Colonic mucosa (tissue), 4 donors: ENCODE data around the gene ATXN7. TPM values are rescaled to one million over a fixed set of nuclear protein-coding genes. Genes with fewer than 3 reads are reported as not detected.

Source experiments
- DNase-seq: peaks from one replicate; pipeline ENCODE4 v3.0.0-alpha.2; 2020
- H3K27ac ChIP-seq: fragments of 200-600 bp; one replicate; pipeline ENCODE4 v1.8.0; 2021
- H3K27me3 ChIP-seq: fragments of 200-600 bp; one replicate; pipeline ENCODE4 v1.8.0; 2021
- H3K36me3 ChIP-seq: fragments of 200-600 bp; one replicate; pipeline ENCODE4 v1.8.0; 2021
- H3K4me1 ChIP-seq: fragments of 200-600 bp; one replicate; pipeline ENCODE4 v1.8.0; 2021; ENCODE audit warnings: mild to moderate bottlenecking
- H3K4me3 ChIP-seq: fragments of 200-600 bp; one replicate; pipeline ENCODE4 v1.8.0; 2021
- H3K9ac ChIP-seq, 2 donors: one replicate each; pipeline ENCODE4 v1.7.0; 2013; ENCODE audit warnings: control low read depth in 2 of 2, low read depth in 2 of 2, low read length in 2 of 2
- H3K9me3 ChIP-seq: fragments of 200-600 bp; one replicate; pipeline ENCODE4 v1.8.0; 2021
- CTCF ChIP-seq: fragments of 200-600 bp; IDR thresholded peaks from one replicate; pipeline ENCODE4 v1.8.0; 2022; ENCODE audit warnings: antibody characterized with exemption, mild to moderate bottlenecking
- intact Hi-C: fragments of 100-400 bp; cut with DNase I; formaldehyde crosslinking; loops from one replicate; pipeline ENCODE4 v1.14.1; 2022
- total RNA-seq, 2 donors: library from RNA; stranded (reverse); fragmentation: NEBNext Ultra II Directional in 1 of 2; extraction: Animal tissue kit (Norgen Biotek cat#: 25700) in 1 of 2; gene quantifications; one replicate each; pipeline ENCODE4 v1.2.1, GENCODE V29; 2021
- donor health status: healthy.
- donor health status: DM: no; HTN: no; CAD: no.
- donor health status: DM: no; HTN: no; CAD: no.

Gene ATXN7
- total RNA-seq, 2 donors from 2014 or later = 22.9 to 31.6 TPM

GRCh38 chr3:63990204-63990603, 126.5 kb downstream of the ATXN7 start:
- Histone ChIP-seq H3K27me3 (no peaks in the 10 kb centered on the region), H3K9me3 (no peaks in the 10 kb centered on the region), H3K4me3 (no peak overlapping the region), H3K4me1 (no peaks in the 10 kb centered on the region), H3K27ac (no peak overlapping the region), H3K36me3 (peaks cover 16% of the 10 kb centered on the region), H3K9ac (no peak overlapping the region)
- no peak for DNase-seq
- no peak for TF ChIP-seq CTCF
- intact Hi-C loops = no loop called here

GRCh38 chr3:63990733-63991132, 127.1 kb downstream of the ATXN7 start:
- intact Hi-C loops = no loop called here
- Histone ChIP-seq H3K4me1 (no peaks in the 10 kb centered on the region), H3K4me3 (no peak overlapping the region), H3K27ac (no peak overlapping the region), H3K9me3 (no peaks in the 10 kb centered on the region), H3K9ac (no peak overlapping the region), H3K36me3 (peaks cover 20% of the 10 kb centered on the region), H3K27me3 (no peaks in the 10 kb centered on the region)
- DNase-seq = no peak
- TF ChIP-seq CTCF = no peak

DNA sequence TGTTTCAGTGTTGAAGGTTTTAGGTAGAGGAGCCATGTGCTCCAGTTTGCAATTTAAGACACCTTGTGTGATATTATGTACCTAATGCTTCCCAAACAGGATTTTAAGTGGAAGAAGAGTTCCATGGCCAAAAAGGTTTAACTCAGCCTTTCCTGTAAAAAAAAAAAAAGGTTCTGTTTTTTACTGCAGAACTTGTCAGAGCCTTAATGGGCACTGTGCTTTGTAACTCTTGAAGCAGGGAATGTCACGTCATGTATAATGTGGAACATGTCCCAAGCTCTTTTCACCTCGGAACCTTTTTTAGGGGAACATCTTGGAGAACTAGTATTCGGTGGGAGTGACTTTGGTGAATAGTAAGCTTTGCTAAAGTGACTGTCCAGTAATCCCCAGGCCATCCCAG, 128.0 kb downstream of the ATXN7 start:
- H3K27me3 ChIP-seq = no peaks in the 10 kb centered on the region
- TF ChIP-seq CTCF = no peak
- H3K36me3 ChIP-seq = peaks cover 28% of the 10 kb centered on the region
- H3K9ac ChIP-seq = no peak overlapping the region
- no peaks in the 10 kb centered on the region for H3K9me3 ChIP-seq
- no peaks in the 10 kb centered on the region for H3K4me1 ChIP-seq
- no peak overlapping the region for H3K27ac ChIP-seq
- no peak for DNase-seq
- no peak overlapping the region for H3K4me3 ChIP-seq
- intact Hi-C loops = no loop called here

DNA sequence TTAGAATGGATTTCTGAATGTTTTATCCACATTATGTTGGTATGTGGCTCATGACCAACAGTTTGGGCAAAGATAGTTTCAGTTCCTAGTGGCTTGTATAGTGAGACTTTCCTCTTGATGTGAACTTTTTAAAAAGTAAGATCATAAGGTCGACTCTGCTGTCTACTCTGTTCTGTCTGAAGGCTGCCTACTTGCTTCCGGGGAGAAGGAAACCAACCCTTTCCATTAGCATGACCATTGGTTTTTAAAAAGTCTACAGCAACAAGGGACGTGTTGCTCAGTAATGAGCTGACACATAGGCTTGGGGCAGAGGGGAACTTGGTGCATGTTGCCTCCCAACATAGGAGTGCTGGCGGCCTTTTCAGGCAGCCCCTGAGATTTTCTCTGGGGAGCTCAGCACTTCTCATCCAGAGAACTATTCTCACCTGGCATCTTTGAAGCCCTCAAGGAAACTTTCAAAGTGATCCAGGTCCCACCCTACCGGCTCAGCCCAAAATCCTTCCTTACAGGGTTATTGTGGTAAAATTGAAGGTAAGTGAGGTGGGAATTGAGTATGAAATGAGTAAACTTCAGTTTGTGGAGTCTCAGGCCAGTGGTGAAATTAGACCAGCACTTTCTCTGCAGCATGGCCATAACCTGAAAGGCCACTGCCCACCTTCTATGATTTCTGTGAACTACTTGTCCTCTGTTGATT, 129.0 kb downstream of the ATXN7 start:
- Histone ChIP-seq H3K36me3 (peaks cover 28% of the 10 kb centered on the region), H3K27ac (no peak overlapping the region), H3K4me1 (no peaks in the 10 kb centered on the region), H3K9ac (no peak overlapping the region), H3K4me3 (no peak overlapping the region), H3K27me3 (no peaks in the 10 kb centered on the region), H3K9me3 (no peaks in the 10 kb centered on the region)
- intact Hi-C loops = no loop called here
- DNase-seq = no peak
- TF ChIP-seq CTCF = no peak

- intact Hi-C loops = loop anchor here (2.0 kb wide), 1 partner anchor 33 kb away; no protein-coding TSS in a partner anchor
- peak; percentile 92 for TF ChIP-seq CTCF
- no peak overlapping the region for H3K9ac ChIP-seq
- H3K36me3 ChIP-seq = peaks cover 18% of the 10 kb centered on the region
- H3K4me3 ChIP-seq = no peak overlapping the region
- no peaks in the 10 kb centered on the region for H3K9me3 ChIP-seq
- no peaks in the 10 kb centered on the region for H3K4me1 ChIP-seq
- no peak overlapping the region for H3K27ac ChIP-seq
- no peaks in the 10 kb centered on the region for H3K27me3 ChIP-seq
- DNase-seq = peak; percentile 66
These were observed 130.0 kb downstream of the ATXN7 start for GRCh38 chr3:63993653-63994079.
